A549 (cell line): Measurements from ENCODE around the gene FHAD1. TPM values are rescaled to one million over a fixed set of nuclear protein-coding genes. Genes with fewer than 3 reads are reported as not detected.
A peak's percentile ranks its signal among the peaks of the same experiment; 100 is the strongest.

Source experiments
- ATAC-seq, 2 experiments: fragments of 200-7000 bp in 1 of 2; fragments of >200 bp in 1 of 2; cut with Nextera tagmentation in 1 of 2; cut with Tn5 transposase in 1 of 2; 3 replicates each; pipeline versions ENCODE4 v1.8.0 to v1.9.1; 2018 to 2020; ENCODE audit warnings: mild to moderate bottlenecking in 1 of 2, moderate library complexity in 1 of 2
- CTCF ChIA-PET: fragments of 300-600 bp; sonication (Branson Sonifier 250); formaldehyde crosslinking; extraction: SDS; loops from one replicate; lab custom pipeline; 2021; ENCODE audit warnings: antibody characterized with exemption, inconsistent platforms; lab: Yijun Ruan, JAX
- POLR2A ChIA-PET: fragments of 350-600 bp; formaldehyde crosslinking; extraction: SDS; loops from one replicate; lab custom pipeline; 2021; ENCODE audit warnings: antibody characterized with exemption, inconsistent platforms; lab: Yijun Ruan, JAX
- DNase-seq, 2 experiments: peaks; one replicate each; pipeline versions ENCODE4 v3.0.0 to v3.0.0-alpha.2; 2011 to 2016; ENCODE audit warnings: low read depth in 1 of 2, low spot score in 1 of 2
- FAIRE-seq: peaks from 2 replicates; lab custom pipeline; 2011; peaks lifted over from hg19 to GRCh38; lab: Jason Lieb, UNC
- H3K27ac ChIP-seq, 2 experiments: fragments of >200 bp; sonication (Bioruptor Twin); formaldehyde crosslinking; 3 replicates each; pipeline ENCODE4 v1.5.1; 2016 to 2017
- H3K4me1 ChIP-seq: fragments of >200 bp; sonication (Bioruptor Twin); formaldehyde crosslinking; 3 replicates; pipeline ENCODE4 v1.6.1; 2016
- H3K4me2 ChIP-seq: fragments of >200 bp; sonication (Bioruptor Twin); formaldehyde crosslinking; 3 replicates; pipeline ENCODE4 v1.6.1; 2016
- H3K4me3 ChIP-seq: fragments of >200 bp; sonication (Bioruptor Twin); formaldehyde crosslinking; 3 replicates; pipeline ENCODE4 v1.5.1; 2016
- H3K9me3 ChIP-seq: fragments of >200 bp; sonication (Bioruptor Twin); formaldehyde crosslinking; 3 replicates; pipeline ENCODE4 v1.6.1; 2016
- ATOH8 ChIP-seq: fragments of 250-450 bp; sonication (Bioruptor Pico); IDR thresholded peaks from 2 replicates; pipeline ENCODE4 v1.5.0; 2020; ENCODE audit warnings: low read depth, mild to moderate bottlenecking, moderate library complexity
- BHLHE40 ChIP-seq: IDR thresholded peaks from 2 replicates; pipeline ENCODE4 v1.6.1; 2012; ENCODE audit warnings: low read depth, low read length, inconsistent platforms
- CBX2 ChIP-seq: fragments of 200-600 bp; sonication (generic); IDR thresholded peaks from 2 replicates; pipeline ENCODE4 v1.6.1; 2016; ENCODE audit warnings: low read depth, mild to moderate bottlenecking, borderline replicate concordance
- CHD2 ChIP-seq: fragments of 150-350 bp; IDR thresholded peaks from 2 replicates; pipeline ENCODE4 v1.6.1; 2014; ENCODE audit warnings: low read length; ENCODE audit not compliant: partially characterized antibody
- EHF ChIP-seq: fragments of 250-450 bp; sonication (Bioruptor Pico); IDR thresholded peaks from 2 replicates; pipeline ENCODE4 v1.5.0; 2020; ENCODE audit warnings: mild to moderate bottlenecking
- EP300 ChIP-seq, 2 experiments: fragments of >200 bp; sonication (Bioruptor Twin); formaldehyde crosslinking; IDR thresholded peaks; 2 replicates in 1 of 2; 3 replicates in 1 of 2; pipeline ENCODE4 v1.6.1; 2016 to 2017
- FOSL2 ChIP-seq, 2 experiments: fragments of 450-650 bp in 1 of 2; fragments of >200 bp in 1 of 2; sonication (Bioruptor Twin) in 1 of 2; formaldehyde crosslinking; IDR thresholded peaks; 2 replicates each; pipeline versions ENCODE4 v1.5.0 to v1.6.1; 2016 to 2020; ENCODE audit warnings: mild to moderate bottlenecking in 1 of 2, moderate library complexity in 1 of 2
- HES2 ChIP-seq: fragments of >200 bp; sonication (Bioruptor Twin); formaldehyde crosslinking; IDR thresholded peaks from 2 replicates; pipeline ENCODE4 v1.6.1; 2016
- HOXB5 ChIP-seq: fragments of 250-450 bp; sonication (Bioruptor Pico); IDR thresholded peaks from 2 replicates; pipeline ENCODE4 v1.5.0; 2020; ENCODE audit warnings: mild to moderate bottlenecking, moderate library complexity
- JUNB ChIP-seq: fragments of >200 bp; sonication (Bioruptor Twin); formaldehyde crosslinking; IDR thresholded peaks from 2 replicates; pipeline ENCODE4 v1.6.1; 2016
- MYC ChIP-seq: IDR thresholded peaks from 2 replicates; pipeline ENCODE4 v1.6.1; 2012; ENCODE audit warnings: mild to moderate bottlenecking, inconsistent platforms, low read length, improper control_type of control experiment, borderline replicate concordance
- NFE2L2 ChIP-seq: fragments of 150-350 bp; conservative IDR thresholded peaks from 2 replicates; pipeline ENCODE4 v1.6.1; 2014; ENCODE audit warnings: low read length
- PHF8 ChIP-seq: fragments of 200-600 bp; sonication (generic); IDR thresholded peaks from 2 replicates; pipeline ENCODE4 v1.6.1; 2016; ENCODE audit warnings: low read depth, mild to moderate bottlenecking, antibody characterized with exemption, moderate library complexity, borderline replicate concordance
- POLR2AphosphoS2 ChIP-seq: conservative IDR thresholded peaks from 2 replicates; pipeline ENCODE4 v1.6.1; 2012; ENCODE audit warnings: low read length, improper control_type of control experiment, inconsistent platforms
- RCOR1 ChIP-seq: fragments of 150-350 bp; IDR thresholded peaks from 2 replicates; pipeline ENCODE4 v1.6.1; 2014; ENCODE audit warnings: antibody characterized with exemption, low read length, low read depth
- SMC3 ChIP-seq: fragments of >200 bp; sonication (Bioruptor Twin); formaldehyde crosslinking; IDR thresholded peaks from 3 replicates; pipeline ENCODE4 v1.6.1; 2018; ENCODE audit warnings: inconsistent platforms
- TFCP2L1 ChIP-seq: fragments of 250-450 bp; sonication (Bioruptor Pico); IDR thresholded peaks from 2 replicates; pipeline ENCODE4 v1.5.0; 2021; ENCODE audit warnings: mild to moderate bottlenecking
- TP53 ChIP-seq: fragments of 250-450 bp; sonication (Bioruptor Pico); IDR thresholded peaks from 2 replicates; pipeline ENCODE4 v1.5.0; 2021; ENCODE audit warnings: mild to moderate bottlenecking, moderate library complexity
- ZFP36 ChIP-seq: fragments of 450-650 bp; IDR thresholded peaks from 2 replicates; pipeline ENCODE4 v1.6.1; 2014; ENCODE audit warnings: borderline replicate concordance; ENCODE audit not compliant: partially characterized antibody
- ZNF302 ChIP-seq: fragments of 250-450 bp; sonication (Bioruptor Pico); IDR thresholded peaks from 2 replicates; pipeline ENCODE4 v1.9.0; 2021; ENCODE audit warnings: inconsistent platforms, mild to moderate bottlenecking, moderate library complexity
- ZSCAN20 ChIP-seq: fragments of 250-450 bp; sonication (Bioruptor Pico); IDR thresholded peaks from 2 replicates; pipeline ENCODE4 v1.8.0; 2022; ENCODE audit warnings: mild to moderate bottlenecking, moderate library complexity
- WGBS: methylation state at CpG from one replicate; pipeline ENCODE4 v1.1.6; 2017; ENCODE audit errors: missing lambda C conversion rate; 5-methylcytosine and 5-hydroxymethylcytosine counted together
- polyA plus RNA-seq, 4 experiments: library from polyadenylated mRNA; depleted of rRNA in 3 of 4; stranded (reverse); fragments of >200 nt; fragmentation: RNase III in 1 of 4; extraction: RNeasy Plus Mini Kit Qiagen cat#74134 plus additional on column Dnase treatment in 1 of 4; gene quantifications; 2 replicates in 3 of 4; 3 replicates in 1 of 4; pipeline ENCODE4 v1.2.3, GENCODE V29; 2011 to 2017

FHAD1 gene
- polyA plus RNA-seq, 2 of the 4 experiments (the other 2 are of a cell fraction), result 0.31 to 0.32 TPM

GRCh38 chr1:15224259-15224869, 22.7 kb upstream of the FHAD1 start:
- CTCF ChIA-PET, result interaction anchor here (1.6 kb wide), 1 partner anchor 72 kb away, joined by 5 read pairs; no protein-coding TSS in a partner anchor
- no peak for FAIRE-seq
- POLR2A ChIA-PET, result no interaction called here
- no peak for TF ChIP-seq JUNB
- no peak for TF ChIP-seq HOXB5 (CRISPR knock-in tag)
- H3K4me3 ChIP-seq, result no peak overlapping the region
- H3K9me3 ChIP-seq, result no peaks in the 10 kb centered on the region
- no peak for DNase-seq
- no peak overlapping the region for H3K4me2 ChIP-seq
- no peak for ATAC-seq
- H3K27ac ChIP-seq, result peak overlapping the region in 1 of 2 experiments; percentile 33; a peak in 1 of 6 replicates
- H3K4me1 ChIP-seq, result 0 out of 3 replicates have a peak, but pooled peaks cover 3% of the 10 kb centered on the region
- 93% methylated on average over 8 of the region's 8 CpGs for WGBS

- POLR2A ChIA-PET, result no interaction called here
Observed at GRCh38 chr1:15224974-15225373, 22.0 kb upstream of the FHAD1 start.

GRCh38 chr1:15225461-15225860, 21.6 kb upstream of the FHAD1 start:
- ChIA-PET CTCF (interaction anchor here (1.3 to 1.8 kb wide), 3 partner anchors 44 to 75 kb away, joined by 3 to 5 read pairs (median 5); no protein-coding TSS in a partner anchor), POLR2A (no interaction called here)

More at GRCh38 chr1:15224974-15225373, 22.0 kb upstream of the FHAD1 start:
- FAIRE-seq (no peak), ATAC-seq (no peak), DNase-seq (no peak)
- H3K4me3 ChIP-seq, result no peak overlapping the region
- H3K4me2 ChIP-seq, result no peak overlapping the region
- 0 out of 3 replicates have a peak, but pooled peaks cover 3% of the 10 kb centered on the region for H3K4me1 ChIP-seq
- H3K27ac ChIP-seq, result peak overlapping the region in 1 of 2 experiments; percentile 33; a peak in 1 of 6 replicates
- H3K9me3 ChIP-seq, result no peaks in the 10 kb centered on the region
- CTCF ChIA-PET, result interaction anchor here (1.6 kb wide), 1 partner anchor 73 kb away, joined by 5 read pairs; no protein-coding TSS in a partner anchor
- 100% methylated on average over 4 of the region's 4 CpGs for WGBS
- TF ChIP-seq ZSCAN20 (CRISPR knock-in tag) (no peak), TFCP2L1 (CRISPR knock-in tag) (no peak), MYC (no peak), NFE2L2 (no peak), ZNF302 (no peak), ZFP36 (no peak), CHD2 (no peak), SMC3 (no peak), EHF (no peak), FOSL2 (IDR thresholded peaks at IDR 0.05) (no peak), FOSL2 (CRISPR knock-in tag; IDR thresholded peaks at IDR 0.05) (no peak), BHLHE40 (no peak)

GRCh38 chr1:15226388-15227255, 20.4 kb upstream of the FHAD1 start:
- WGBS, result 90% methylated on average over 13 of the region's 17 CpGs
- DNase-seq (no peak), FAIRE-seq (no peak), ATAC-seq (no peak)
- no peak overlapping the region for H3K27ac ChIP-seq
- no peaks in the 10 kb centered on the region for H3K9me3 ChIP-seq
- ChIA-PET CTCF (interaction anchor here (1.3 to 1.8 kb wide), 2 partner anchors 46 to 76 kb away, joined by 3 to 5 read pairs; no protein-coding TSS in a partner anchor), POLR2A (no interaction called here)
- no peak for TF ChIP-seq CBX2
- no peak for TF ChIP-seq CHD2
- no peak for TF ChIP-seq RCOR1
- no peak for TF ChIP-seq PHF8
- TF ChIP-seq ZFP36, result no peak
- TF ChIP-seq HES2, result no peak
- no peak for TF ChIP-seq FOSL2 (IDR thresholded peaks at IDR 0.05)
- TF ChIP-seq FOSL2 (CRISPR knock-in tag; IDR thresholded peaks at IDR 0.05), result no peak
- TF ChIP-seq JUNB, result no peak
- no peak for TF ChIP-seq TP53 (CRISPR knock-in tag)
- TF ChIP-seq ATOH8 (CRISPR knock-in tag), result no peak
- no peak for TF ChIP-seq SMC3
- TF ChIP-seq ZNF302, result no peak
- no peak for TF ChIP-seq EP300 (IDR thresholded peaks at IDR 0.05)
- no peak overlapping the region for H3K4me2 ChIP-seq
- no peak overlapping the region for H3K4me3 ChIP-seq
- H3K4me1 ChIP-seq, result 0 out of 3 replicates have a peak, but pooled peaks cover 3% of the 10 kb centered on the region

More at GRCh38 chr1:15225461-15225860, 21.6 kb upstream of the FHAD1 start:
- no peak for TF ChIP-seq POLR2AphosphoS2
- ATAC-seq (no peak), DNase-seq (no peak), FAIRE-seq (no peak)
- Histone ChIP-seq H3K27ac (peak overlapping the region in 1 of 2 experiments; percentile 33; a peak in 1 of 6 replicates), H3K4me2 (no peak overlapping the region), H3K4me3 (no peak overlapping the region), H3K4me1 (0 out of 3 replicates have a peak, but pooled peaks cover 3% of the 10 kb centered on the region), H3K9me3 (no peaks in the 10 kb centered on the region)
- 88% methylated on average over 4 of the region's 4 CpGs for WGBS
